Loucy (cell line): ENCODE results near the gene PBX1.

Source experiments
- H2AFZ ChIP-seq: fragments of 200-600 bp; sonication (generic); 2 replicates; pipeline ENCODE4 v1.6.0; 2016; ENCODE audit warnings: antibody characterized with exemption, mild to moderate bottlenecking, low read length, moderate library complexity
- H3F3A ChIP-seq: fragments of 200-600 bp; 2 replicates; pipeline ENCODE4 v1.6.0; 2016; ENCODE audit warnings: antibody characterized with exemption, low read depth, mild to moderate bottlenecking
- H3K27me3 ChIP-seq: fragments of 200-600 bp; sonication (generic); 2 replicates; pipeline ENCODE4 v1.6.1; 2014; ENCODE audit warnings: low read length, mild to moderate bottlenecking; ENCODE audit not compliant: insufficient read depth, poor library complexity, severe bottlenecking
- H3K36me3 ChIP-seq: fragments of 200-600 bp; sonication (generic); 2 replicates; pipeline ENCODE4 v1.6.1; 2016; ENCODE audit warnings: low read length; ENCODE audit not compliant: insufficient read depth
- H3K4me1 ChIP-seq: fragments of 200-600 bp; sonication (generic); 2 replicates; pipeline ENCODE4 v1.5.1; 2014; ENCODE audit warnings: low read length, mild to moderate bottlenecking; ENCODE audit not compliant: insufficient read depth, poor library complexity, severe bottlenecking
- H3K4me2 ChIP-seq: fragments of 200-600 bp; sonication (generic); 2 replicates; pipeline ENCODE4 v1.6.0; 2014; ENCODE audit warnings: antibody characterized with exemption, low read length, low read depth, mild to moderate bottlenecking; ENCODE audit not compliant: poor library complexity, severe bottlenecking
- H3K4me3 ChIP-seq: fragments of 200-600 bp; sonication (generic); 2 replicates; pipeline ENCODE4 v1.5.1; 2014; ENCODE audit warnings: low read length, mild to moderate bottlenecking, mixed read lengths; ENCODE audit not compliant: poor library complexity, severe bottlenecking
- H3K79me2 ChIP-seq: fragments of 200-600 bp; sonication (generic); 2 replicates; pipeline ENCODE4 v1.6.1; 2014; ENCODE audit warnings: low read length; ENCODE audit not compliant: insufficient read depth
- H3K9ac ChIP-seq: fragments of 200-600 bp; sonication (generic); 2 replicates; pipeline ENCODE4 v1.6.0; 2014; ENCODE audit warnings: mild to moderate bottlenecking, low read depth, low read length, moderate library complexity; ENCODE audit not compliant: poor library complexity, severe bottlenecking
- H3K9me2 ChIP-seq: fragments of 200-600 bp; sonication (generic); replicated peaks from 2 replicates; pipeline ENCODE4 v1.6.1; 2016; ENCODE audit warnings: low read depth, low read length, mixed read lengths
- H3K9me3 ChIP-seq: fragments of 200-600 bp; sonication (generic); 2 replicates; pipeline ENCODE4 v1.6.1; 2014; ENCODE audit warnings: mild to moderate bottlenecking, antibody characterized with exemption, low read length, low read depth; ENCODE audit not compliant: insufficient read depth
- H4K20me1 ChIP-seq: fragments of 200-600 bp; sonication (generic); 2 replicates; pipeline ENCODE4 v1.6.0; 2014; ENCODE audit warnings: antibody characterized with exemption, low read length, mild to moderate bottlenecking; ENCODE audit not compliant: insufficient read depth, poor library complexity, severe bottlenecking
- CTCF ChIP-seq: fragments of 200-600 bp; sonication (generic); conservative IDR thresholded peaks from 2 replicates; pipeline ENCODE4 v1.5.1; 2014; ENCODE audit warnings: mild to moderate bottlenecking, antibody characterized with exemption, low read length
- EZH2phosphoT487 ChIP-seq: fragments of 200-600 bp; IDR thresholded peaks from 2 replicates; pipeline ENCODE4 v1.6.1; 2018; ENCODE audit warnings: antibody characterized with exemption, mild to moderate bottlenecking, moderate library complexity, borderline replicate concordance

The PBX1 gene

GRCh38 chr1:164609089-164609488 is 50.1 kb downstream of the PBX1 start:
- H3K4me1 ChIP-seq = no peaks in the 10 kb centered on the region
- no peaks in the 10 kb centered on the region for H3K79me2 ChIP-seq
- no peaks in the 10 kb centered on the region for H3K9me2 ChIP-seq
- H3K4me3 ChIP-seq = no peak overlapping the region
- H3K27me3 ChIP-seq = no peaks in the 10 kb centered on the region
- H3F3A ChIP-seq = no peaks in the 10 kb centered on the region
- H3K4me2 ChIP-seq = no peak overlapping the region
- H3K9me3 ChIP-seq = no peaks in the 10 kb centered on the region
- H4K20me1 ChIP-seq = no peaks in the 10 kb centered on the region
- no peak overlapping the region for H3K9ac ChIP-seq
- TF ChIP-seq EZH2phosphoT487 (no peak), CTCF (no peak)
- H3K36me3 ChIP-seq = no peaks in the 10 kb centered on the region
- H2AFZ ChIP-seq = no peak overlapping the region

- H3K9ac ChIP-seq = no peak overlapping the region
- TF ChIP-seq EZH2phosphoT487 (no peak), CTCF (no peak)
- no peaks in the 10 kb centered on the region for H3K9me2 ChIP-seq
- no peaks in the 10 kb centered on the region for H3F3A ChIP-seq
- H3K79me2 ChIP-seq = no peaks in the 10 kb centered on the region
- no peaks in the 10 kb centered on the region for H3K4me1 ChIP-seq
- no peaks in the 10 kb centered on the region for H3K36me3 ChIP-seq
- no peak overlapping the region for H3K4me2 ChIP-seq
- H3K27me3 ChIP-seq = no peaks in the 10 kb centered on the region
- no peak overlapping the region for H3K4me3 ChIP-seq
- H4K20me1 ChIP-seq = no peaks in the 10 kb centered on the region
- no peak overlapping the region for H2AFZ ChIP-seq
- no peaks in the 10 kb centered on the region for H3K9me3 ChIP-seq
Measured at GRCh38 chr1:164610538-164611222, 51.7 kb downstream of the PBX1 start.

GRCh38 chr1:164611754-164612642 is 53.0 kb downstream of the PBX1 start:
- no peaks in the 10 kb centered on the region for H3K9me3 ChIP-seq
- H3K36me3 ChIP-seq = no peaks in the 10 kb centered on the region
- TF ChIP-seq EZH2phosphoT487 (no peak), CTCF (no peak)
- H3K4me3 ChIP-seq = no peak overlapping the region
- no peak overlapping the region for H3K9ac ChIP-seq
- H3K4me2 ChIP-seq = no peak overlapping the region
- no peaks in the 10 kb centered on the region for H3K27me3 ChIP-seq
- H3K4me1 ChIP-seq = no peaks in the 10 kb centered on the region
- no peaks in the 10 kb centered on the region for H3K9me2 ChIP-seq
- H3K79me2 ChIP-seq = no peaks in the 10 kb centered on the region
- no peak overlapping the region for H2AFZ ChIP-seq
- no peaks in the 10 kb centered on the region for H3F3A ChIP-seq
- no peaks in the 10 kb centered on the region for H4K20me1 ChIP-seq
